Spleen (tissue), 11 donors: ENCODE results near the gene ACVR2B. TPM values are rescaled to one million over a fixed set of nuclear protein-coding genes. Genes with fewer than 3 reads are reported as not detected.
A peak's percentile ranks its signal among the peaks of the same experiment; 100 is the strongest.

Source experiments
- DNase-seq: peaks from one replicate; pipeline ENCODE4 v3.0.0-alpha.2; 2020
- H3K27ac ChIP-seq, 8 donors: fragments of 200-600 bp; sonication (generic) in 7 of 8; 1 replicate in 4 of 8; 2 replicates in 4 of 8; pipeline versions ENCODE4 v1.5.0 to v1.8.0; 2016 to 2021; ENCODE audit warnings: inconsistent platforms in 4 of 8, mild to moderate bottlenecking in 4 of 8, moderate library complexity in 1 of 8
- H3K27me3 ChIP-seq, 7 donors: fragments of 200-600 bp; sonication (generic) in 6 of 7; replicated peaks in 1 of 7; 1 replicate in 4 of 7; 2 replicates in 3 of 7; pipeline versions ENCODE4 v1.5.0 to v1.8.0; 2016 to 2021; ENCODE audit warnings: inconsistent platforms in 3 of 7, mild to moderate bottlenecking in 1 of 7
- H3K36me3 ChIP-seq, 6 donors: fragments of 200-600 bp; sonication (generic) in 5 of 6; 1 replicate in 4 of 6; 2 replicates in 2 of 6; pipeline versions ENCODE4 v1.5.0 to v1.8.0; 2016 to 2021; ENCODE audit warnings: inconsistent platforms in 2 of 6
- H3K4me1 ChIP-seq, 6 donors: fragments of 200-600 bp; sonication (generic) in 5 of 6; 1 replicate in 3 of 6; 2 replicates in 3 of 6; pipeline versions ENCODE4 v1.5.0 to v1.8.0; 2016 to 2021; ENCODE audit warnings: inconsistent platforms in 3 of 6
- H3K4me3 ChIP-seq, 8 donors: fragments of 200-600 bp; sonication (generic) in 7 of 8; 1 replicate in 4 of 8; 2 replicates in 4 of 8; pipeline versions ENCODE4 v1.5.0 to v1.8.0; 2016 to 2021; ENCODE audit warnings: inconsistent platforms in 4 of 8, mild to moderate bottlenecking in 4 of 8, moderate library complexity in 2 of 8
- H3K9me3 ChIP-seq, 8 donors: fragments of 200-600 bp; sonication (generic) in 7 of 8; 1 replicate in 4 of 8; 2 replicates in 4 of 8; pipeline versions ENCODE4 v1.5.0 to v1.8.0; 2016 to 2021; ENCODE audit warnings: inconsistent platforms in 4 of 8
- POLR2A ChIP-seq, 3 donors: fragments of 450-650 bp; IDR thresholded peaks; one replicate each; pipeline ENCODE4 v1.5.1; 2017; ENCODE audit warnings: antibody characterized with exemption in 3 of 3, mild to moderate bottlenecking in 1 of 3
- POLR2AphosphoS5 ChIP-seq, 3 donors: sonication (generic); formaldehyde crosslinking; IDR thresholded peaks; one replicate each; pipeline ENCODE4 v1.5.1; 2017; ENCODE audit warnings: antibody characterized with exemption in 3 of 3
- WGBS, 5 donors: extraction: QIAGEN DNeasy Blood & Tissue Kit in 3 of 5; methylation state at CpG; one replicate each; pipeline versions ENCODE4 v1.1.5 to v1.1.7; 2013 to 2018; 5-methylcytosine and 5-hydroxymethylcytosine counted together
- intact Hi-C: fragments of 100-400 bp; cut with DNase I; formaldehyde crosslinking; loops from one replicate; pipeline ENCODE4 v1.15.0; 2023; ENCODE audit warnings: low total_unique reads
- polyA plus RNA-seq, 3 donors: library from polyadenylated mRNA; stranded (reverse); fragments of 200-250 nt; gene quantifications; one replicate each; pipeline ENCODE4 v1.2.1, GENCODE V29; 2013
- total RNA-seq, 7 donors: library from RNA; depleted of rRNA in 3 of 7; stranded (reverse); fragments of >200 nt in 3 of 7; fragmentation: NEBNext Ultra II Directional in 4 of 7; extraction: Animal tissue kit (Norgen Biotek cat#: 25700) in 4 of 7; gene quantifications; one replicate each; pipeline versions ENCODE4 v1.1.0 to v1.2.1, GENCODE V29; 2016 to 2021
- TF ChIP-seq, protein P1 (sequence below), 11 experiments: fragments of 200-600 bp in 7 of 11; fragments of 450-650 bp in 4 of 11; sonication (generic) in 4 of 11; IDR thresholded peaks in 8 of 11; conservative IDR thresholded peaks in 3 of 11; 1 replicate in 7 of 11; 2 replicates in 4 of 11; pipeline versions ENCODE4 v1.4.0 to v1.8.0; 2016 to 2021; ENCODE audit warnings: antibody characterized with exemption in 11 of 11, inconsistent platforms in 4 of 11, mild to moderate bottlenecking in 1 of 11
- donor health status: healthy with polysubstance abuse.
- donor health status: DM: no; HTN: no; CAD: no; lungs with moderate emphysema.
- donor health status: DM: no; HTN: no; CAD: no.
- donor health status: Bipolar disorder and iron deficiency.
- donor health status: healthy.
- donor health status: DM: no; HTN: no; CAD: no.
- donor health status: DM: yes; HTN: yes; CAD: no.

ACVR2B gene
- total and polyA plus RNA-seq, 10 donors = 0.28 to 8.4 (median 4.8) TPM

GRCh38 chr3:38482951-38483350 lies 29.3 kb downstream of the ACVR2B start:
- H3K36me3 ChIP-seq = peaks cover 0 to 60% (median 33%) of the 10 kb centered on the region in 6 donors
- intact Hi-C loops = loop anchor here (5.0 kb wide), 1 partner anchor 366 kb away; no protein-coding TSS in a partner anchor

DNA sequence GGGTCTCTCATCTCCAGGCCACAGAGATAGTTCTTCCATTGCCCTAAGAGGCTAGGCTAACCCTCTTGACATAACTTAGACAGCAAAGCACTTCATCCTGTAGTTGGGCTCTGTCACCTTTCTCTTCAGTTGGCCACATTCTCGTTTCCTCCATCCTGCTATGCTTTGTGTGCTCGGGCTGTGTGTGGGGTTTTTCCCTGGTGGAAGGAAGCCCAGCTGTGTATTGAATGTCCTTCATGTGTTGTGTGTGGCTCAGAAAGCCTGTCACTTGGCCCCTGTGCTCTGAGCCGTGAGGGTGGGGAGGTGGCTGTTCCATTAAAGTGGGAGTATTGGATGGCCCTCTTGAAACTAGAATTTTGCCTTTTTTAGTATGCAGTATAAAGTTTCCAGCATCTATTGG lies 33.6 kb downstream of the ACVR2B start:
- Histone ChIP-seq H3K27ac (peak overlapping the region in 1 of 8 donors; percentile 27), H3K36me3 (peaks cover 0 to 21% (median 12%) of the 10 kb centered on the region in 6 donors), H3K4me3 (no peak overlapping the region), H3K9me3 (no peaks in the 10 kb centered on the region), H3K27me3 (no peaks in the 10 kb centered on the region), H3K4me1 (peaks cover 0 to 6% (median 0%) of the 10 kb centered on the region in 6 donors)
- TF ChIP-seq POLR2A (IDR thresholded peaks at IDR 0.05) = no peak
- peak in 1 of 3 donors; percentile 33 for TF ChIP-seq POLR2AphosphoS5 (IDR thresholded peaks at IDR 0.05)
- WGBS, 5 donors = 26 to 55% (median 51%) methylated on average over 3 of the region's 3 CpGs
- DNase-seq = peak; percentile 59
- intact Hi-C loops = no loop called here

More at GRCh38 chr3:38482951-38483350, 29.3 kb downstream of the ACVR2B start:
- TF ChIP-seq, protein P1, sequence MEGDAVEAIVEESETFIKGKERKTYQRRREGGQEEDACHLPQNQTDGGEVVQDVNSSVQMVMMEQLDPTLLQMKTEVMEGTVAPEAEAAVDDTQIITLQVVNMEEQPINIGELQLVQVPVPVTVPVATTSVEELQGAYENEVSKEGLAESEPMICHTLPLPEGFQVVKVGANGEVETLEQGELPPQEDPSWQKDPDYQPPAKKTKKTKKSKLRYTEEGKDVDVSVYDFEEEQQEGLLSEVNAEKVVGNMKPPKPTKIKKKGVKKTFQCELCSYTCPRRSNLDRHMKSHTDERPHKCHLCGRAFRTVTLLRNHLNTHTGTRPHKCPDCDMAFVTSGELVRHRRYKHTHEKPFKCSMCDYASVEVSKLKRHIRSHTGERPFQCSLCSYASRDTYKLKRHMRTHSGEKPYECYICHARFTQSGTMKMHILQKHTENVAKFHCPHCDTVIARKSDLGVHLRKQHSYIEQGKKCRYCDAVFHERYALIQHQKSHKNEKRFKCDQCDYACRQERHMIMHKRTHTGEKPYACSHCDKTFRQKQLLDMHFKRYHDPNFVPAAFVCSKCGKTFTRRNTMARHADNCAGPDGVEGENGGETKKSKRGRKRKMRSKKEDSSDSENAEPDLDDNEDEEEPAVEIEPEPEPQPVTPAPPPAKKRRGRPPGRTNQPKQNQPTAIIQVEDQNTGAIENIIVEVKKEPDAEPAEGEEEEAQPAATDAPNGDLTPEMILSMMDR (IDR thresholded peaks at IDR 0.05 in 8 of 11, conservative IDR thresholded peaks at IDR 0.05 in 3 of 11) = no peak
- no peak for TF ChIP-seq POLR2A (IDR thresholded peaks at IDR 0.05)
- TF ChIP-seq POLR2AphosphoS5 (IDR thresholded peaks at IDR 0.05) = no peak
- peaks cover 0 to 6% (median 0%) of the 10 kb centered on the region in 6 donors for H3K4me1 ChIP-seq
- H3K27ac ChIP-seq = no peak overlapping the region
- no peaks in the 10 kb centered on the region for H3K9me3 ChIP-seq
- no peaks in the 10 kb centered on the region for H3K27me3 ChIP-seq
- WGBS, 5 donors = 81 to 97% (median 91%) methylated on average over 10 of the region's 10 CpGs
- H3K4me3 ChIP-seq = no peak overlapping the region
- DNase-seq = no peak

DNA sequence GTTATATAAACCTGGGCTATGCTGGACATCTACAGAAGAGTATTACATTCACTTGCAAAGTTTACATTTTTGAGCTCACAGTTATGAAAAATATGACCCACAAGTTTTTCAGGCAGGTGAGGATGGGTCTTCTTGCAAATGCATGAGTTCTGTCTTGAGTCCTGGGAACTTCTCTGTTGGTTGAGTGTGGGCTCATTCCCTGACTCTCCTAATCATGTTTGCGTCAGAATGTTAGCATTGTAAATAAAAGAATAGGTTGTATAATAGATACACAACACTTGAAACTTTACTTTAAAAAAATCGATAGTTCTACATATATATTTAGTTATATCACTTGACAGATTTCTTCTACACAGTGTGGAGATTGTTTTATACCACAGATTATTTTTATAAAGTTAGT lies 35.3 kb downstream of the ACVR2B start:
- 92 to 100% (median 95%) methylated on average over 2 of the region's 2 CpGs for WGBS, 5 donors
- DNase-seq = no peak
- Histone ChIP-seq H3K27ac (no peak overlapping the region), H3K9me3 (no peaks in the 10 kb centered on the region), H3K27me3 (no peaks in the 10 kb centered on the region), H3K4me3 (no peak overlapping the region), H3K36me3 (peaks cover 0 to 5% (median 0%) of the 10 kb centered on the region in 6 donors), H3K4me1 (peaks cover 0 to 6% (median 0%) of the 10 kb centered on the region in 6 donors)
- intact Hi-C loops = no loop called here
- TF ChIP-seq POLR2A (IDR thresholded peaks at IDR 0.05) (no peak), POLR2AphosphoS5 (IDR thresholded peaks at IDR 0.05) (no peak)
- TF ChIP-seq, protein P1 (IDR thresholded peaks at IDR 0.05 in 8 of 11, conservative IDR thresholded peaks at IDR 0.05 in 3 of 11) = no peak

DNA sequence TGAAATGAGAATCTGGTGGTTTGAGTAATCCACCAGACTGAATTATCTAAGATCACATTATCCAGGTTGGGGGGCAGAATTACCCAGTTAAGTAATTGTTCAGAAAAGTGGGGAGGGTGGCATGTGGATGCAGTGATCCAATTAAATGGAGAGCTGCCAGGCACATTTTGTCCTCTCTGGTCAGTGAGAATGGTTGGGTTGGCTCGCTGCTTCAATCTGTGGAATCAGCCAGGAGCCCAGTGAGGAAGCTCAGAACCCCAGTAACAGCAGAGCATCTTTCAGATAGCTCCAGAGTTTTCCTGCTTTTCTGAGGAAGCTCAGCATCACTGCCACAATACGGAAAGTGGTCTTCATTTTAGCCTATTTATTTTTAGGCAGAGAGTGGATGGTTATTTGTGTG lies 36.1 kb downstream of the ACVR2B start:
- intact Hi-C loops = no loop called here
- H3K4me3 ChIP-seq = no peak overlapping the region
- WGBS, 5 donors = 92 to 98% (median 95%) methylated on average over 2 of the region's 2 CpGs

More for the DNA sequence above, 36.1 kb downstream of the ACVR2B start:
- peaks cover 0 to 6% (median 0%) of the 10 kb centered on the region in 6 donors for H3K4me1 ChIP-seq
- H3K27me3 ChIP-seq = no peaks in the 10 kb centered on the region
- no peak for DNase-seq
- H3K36me3 ChIP-seq = no peaks in the 10 kb centered on the region
- TF ChIP-seq POLR2A (IDR thresholded peaks at IDR 0.05) = no peak
- TF ChIP-seq, protein P1 (IDR thresholded peaks at IDR 0.05 in 8 of 11, conservative IDR thresholded peaks at IDR 0.05 in 3 of 11) = no peak
- no peak for TF ChIP-seq POLR2AphosphoS5 (IDR thresholded peaks at IDR 0.05)
- H3K9me3 ChIP-seq = no peaks in the 10 kb centered on the region
- H3K27ac ChIP-seq = no peak overlapping the region
